Endometrium (tissue), 2 donors: ENCODE results near the gene PARP4.
A peak's percentile ranks its signal among the peaks of the same experiment; 100 is the strongest.
"Not testable (repeated sequence)": the region's sequence is repeated elsewhere in the genome, so short reads cannot be mapped to it uniquely, and the experiment has no call there.

Experiments
- FAIRE-seq: peaks from 2 replicates; lab custom pipeline; 2012; peaks lifted over from hg19 to GRCh38; lab: Jason Lieb, UNC
- donor health status: control.
- donor health status: control.

The PARP4 gene

DNA sequence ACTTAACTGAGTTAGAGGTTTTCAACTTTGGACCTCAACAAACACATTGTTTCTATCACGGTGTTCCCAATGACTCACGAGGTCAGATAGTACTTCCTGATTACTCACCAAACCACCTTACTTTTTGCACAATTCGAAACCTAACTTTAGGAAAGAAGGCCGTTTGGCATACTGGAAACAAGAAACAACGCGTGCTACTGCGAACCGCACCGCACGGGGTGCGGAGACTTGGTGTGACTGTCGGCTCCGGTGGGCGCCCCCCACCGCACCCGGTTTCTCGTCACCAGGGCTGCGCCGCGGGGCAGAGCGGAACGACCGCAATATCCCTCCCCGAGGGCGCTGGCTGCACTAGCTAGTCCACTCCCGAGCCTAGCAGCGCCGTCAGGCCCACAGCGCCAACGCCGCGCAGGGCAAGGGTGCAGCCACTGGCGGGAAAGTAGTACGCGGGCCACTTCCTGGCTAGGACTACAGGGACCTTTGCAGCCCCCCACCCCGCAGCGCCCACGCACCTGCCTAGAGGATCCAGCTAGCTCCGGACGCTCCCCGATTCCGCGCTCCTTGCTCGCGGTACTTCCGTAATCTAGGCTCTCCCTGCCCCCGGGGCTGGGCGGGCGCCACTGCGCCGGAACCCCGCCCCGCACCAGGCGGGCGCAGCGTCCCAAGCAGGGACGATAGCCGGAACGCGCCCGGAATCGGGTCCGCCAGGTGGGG is at the start of gene PARP4:
PARP4 (minus strand) TSS at position 582 of the 711 bp plus-strand sequence. CDS start 9,002 bp downstream, outside the sequence.
- FAIRE-seq = no peak

DNA sequence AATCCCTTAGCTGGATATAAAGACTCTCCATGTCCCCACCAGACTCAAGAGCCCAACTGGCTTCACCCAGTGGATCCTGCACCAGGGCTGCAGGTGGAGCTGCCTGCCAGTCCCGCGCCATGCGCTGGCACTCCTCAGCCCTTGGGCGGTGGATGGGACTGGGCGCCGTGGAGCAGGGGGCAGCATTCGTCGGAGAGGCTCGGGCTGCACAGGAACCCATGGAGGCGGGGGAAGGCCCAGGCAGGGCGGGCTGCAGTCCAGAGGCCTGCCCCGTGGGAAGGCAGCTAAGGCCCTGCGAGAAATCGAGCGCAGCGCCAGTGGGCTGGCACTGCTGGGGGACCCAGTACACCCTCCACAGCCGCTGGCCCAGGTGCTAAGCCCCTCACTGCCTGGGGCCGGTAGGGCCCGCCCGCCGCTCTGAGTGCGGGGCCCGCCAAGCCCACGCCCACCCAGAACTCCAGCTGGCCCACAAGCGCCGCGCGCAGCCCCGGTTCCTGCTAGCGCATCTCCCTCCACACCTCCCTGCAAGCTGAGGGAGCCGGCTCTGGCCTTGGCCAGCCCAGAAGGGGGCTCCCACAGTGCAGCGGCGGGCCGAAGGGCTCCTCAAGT is 48.1 kb upstream of the PARP4 start:
- FAIRE-seq = not testable (repeated sequence)

DNA sequence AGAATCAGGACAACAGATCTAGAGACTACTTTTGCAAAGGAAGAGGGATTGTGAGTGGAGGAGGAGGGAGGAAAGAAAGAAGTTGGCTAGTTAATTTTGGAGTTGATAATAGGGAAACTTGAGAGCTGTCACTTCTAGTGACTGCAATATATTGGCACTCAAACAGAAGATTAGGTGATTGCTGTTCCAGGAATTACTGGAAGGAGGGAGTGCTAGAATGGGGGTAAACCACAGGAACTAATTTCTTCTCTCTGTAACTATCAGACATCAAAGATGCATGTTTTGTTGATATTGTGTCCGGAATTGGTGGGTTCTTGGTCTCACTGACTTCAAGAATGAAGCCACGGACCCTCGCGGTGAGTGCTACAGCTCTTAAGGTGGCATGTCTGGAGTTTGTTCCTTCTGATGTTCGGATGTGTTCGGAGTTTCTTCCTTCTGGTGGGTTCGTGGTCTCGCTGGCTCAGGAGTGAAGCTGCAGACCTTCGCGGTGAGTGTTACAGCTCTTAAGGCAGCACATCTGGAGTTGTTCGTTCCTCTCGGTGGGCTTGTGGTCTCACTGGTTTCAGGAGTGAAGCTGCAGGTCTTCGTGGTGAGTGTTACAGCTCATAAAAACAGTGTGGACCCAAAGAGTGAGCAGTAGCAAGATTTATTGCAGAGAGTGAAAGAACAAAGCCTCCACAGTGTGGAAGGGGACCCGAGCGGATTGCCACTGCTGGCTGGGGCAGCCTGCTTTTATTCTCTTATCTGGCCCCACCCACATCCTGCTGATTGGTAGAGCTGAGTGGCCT is 47.0 kb upstream of the PARP4 start:
- FAIRE-seq = not testable (repeated sequence)

DNA sequence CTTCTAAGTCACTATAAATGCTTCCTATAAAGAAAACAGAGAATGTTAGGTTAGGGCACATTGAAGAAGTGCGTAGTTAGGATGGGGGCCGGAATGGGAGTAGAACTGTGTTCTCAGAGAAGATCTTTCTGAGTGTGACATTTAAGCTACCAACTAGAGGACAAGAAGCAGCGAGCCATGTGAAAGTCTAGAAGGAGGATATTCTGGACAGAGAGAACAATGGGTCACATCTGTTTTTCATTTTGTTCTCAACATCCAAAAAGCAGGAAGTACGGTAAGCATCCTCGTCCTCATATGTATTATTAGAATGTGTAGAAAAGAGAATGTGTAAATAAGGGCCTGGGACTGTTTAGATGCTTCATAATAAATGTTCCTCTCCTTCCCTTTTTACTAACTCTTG is 44.5 kb upstream of the PARP4 start:
- FAIRE-seq = peak; percentile 71

DNA sequence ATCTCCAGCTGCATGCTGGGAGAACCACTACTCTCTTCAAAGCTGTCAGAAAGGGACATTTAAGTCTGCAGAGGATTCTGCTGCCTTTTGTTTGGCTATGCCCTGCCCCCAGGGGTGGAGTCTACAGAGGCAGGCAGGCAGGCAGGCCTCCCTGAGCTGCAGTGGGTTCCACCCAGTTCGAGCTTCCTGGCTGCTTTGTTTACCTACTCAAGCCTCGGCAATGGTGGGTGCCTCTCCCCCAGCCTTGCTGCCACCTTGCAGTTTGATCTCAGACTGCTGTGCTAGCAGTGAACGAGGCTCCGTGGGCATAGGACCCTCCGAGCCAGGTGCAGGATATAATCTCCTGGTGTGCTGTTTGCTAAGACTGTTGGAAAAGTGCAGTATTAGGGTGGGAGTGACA is 41.3 kb upstream of the PARP4 start:
- FAIRE-seq = not testable (repeated sequence)

DNA sequence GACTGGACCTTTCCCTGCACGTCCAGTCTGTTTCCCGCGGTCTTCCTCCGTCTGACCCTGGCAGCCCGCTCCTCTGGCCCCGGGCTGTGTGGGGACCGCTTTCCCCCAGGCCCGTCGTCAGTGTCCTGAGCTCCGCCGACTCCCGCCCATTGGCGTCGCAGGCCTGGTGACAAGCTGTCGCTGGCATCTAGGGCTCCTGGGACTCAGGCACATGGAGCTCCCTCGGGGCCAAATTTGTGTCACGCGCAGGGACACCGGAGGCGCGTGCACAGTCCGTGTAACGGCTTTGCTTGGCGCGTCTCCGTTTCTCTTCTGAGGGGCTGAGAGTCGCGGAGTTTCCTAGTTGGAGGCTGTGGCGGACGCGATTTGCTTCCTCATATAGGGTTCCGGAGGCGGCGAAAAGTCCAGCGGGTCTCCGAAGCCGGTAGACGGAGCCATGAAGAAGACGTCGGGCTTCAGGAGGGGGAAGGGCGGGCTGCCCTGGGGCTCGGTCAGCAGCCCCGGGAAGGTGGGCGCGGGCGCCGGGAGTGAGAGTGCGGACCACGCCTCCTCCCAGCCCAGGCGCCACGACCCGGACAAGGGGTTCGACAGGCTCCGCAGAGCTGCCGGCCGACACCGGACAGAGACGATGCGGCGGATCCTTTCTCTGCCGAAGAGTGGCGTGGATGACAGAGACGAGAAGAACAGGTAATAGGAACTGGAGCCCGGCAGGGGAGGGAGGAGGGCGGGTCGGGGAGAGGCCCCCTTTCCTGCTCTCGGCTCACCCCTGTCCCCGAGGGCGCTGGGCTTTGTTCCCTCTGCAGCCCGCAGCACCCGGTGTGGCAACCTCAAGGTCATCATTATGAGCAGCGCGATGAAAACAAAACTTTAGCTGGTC is 29.1 kb upstream of the PARP4 start:
- not testable (repeated sequence) for FAIRE-seq

DNA sequence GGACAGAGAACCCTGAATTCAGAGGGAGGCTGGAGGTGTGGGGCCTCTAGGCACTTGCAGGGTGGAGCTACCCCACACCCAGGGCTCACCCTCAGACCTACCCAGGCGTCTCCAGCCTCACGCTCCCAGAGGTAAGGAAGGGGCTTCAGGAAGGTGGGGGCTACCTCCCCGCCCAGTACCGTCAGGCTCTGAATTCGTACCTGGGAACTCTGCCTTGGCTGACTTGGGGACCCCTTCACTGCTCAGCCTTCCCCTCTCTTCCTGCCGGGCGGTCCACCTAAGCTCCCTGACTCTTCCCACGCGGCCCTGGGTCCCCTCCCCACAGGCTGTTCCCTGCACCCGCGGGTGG is 28.5 kb upstream of the PARP4 start:
- no peak for FAIRE-seq

DNA sequence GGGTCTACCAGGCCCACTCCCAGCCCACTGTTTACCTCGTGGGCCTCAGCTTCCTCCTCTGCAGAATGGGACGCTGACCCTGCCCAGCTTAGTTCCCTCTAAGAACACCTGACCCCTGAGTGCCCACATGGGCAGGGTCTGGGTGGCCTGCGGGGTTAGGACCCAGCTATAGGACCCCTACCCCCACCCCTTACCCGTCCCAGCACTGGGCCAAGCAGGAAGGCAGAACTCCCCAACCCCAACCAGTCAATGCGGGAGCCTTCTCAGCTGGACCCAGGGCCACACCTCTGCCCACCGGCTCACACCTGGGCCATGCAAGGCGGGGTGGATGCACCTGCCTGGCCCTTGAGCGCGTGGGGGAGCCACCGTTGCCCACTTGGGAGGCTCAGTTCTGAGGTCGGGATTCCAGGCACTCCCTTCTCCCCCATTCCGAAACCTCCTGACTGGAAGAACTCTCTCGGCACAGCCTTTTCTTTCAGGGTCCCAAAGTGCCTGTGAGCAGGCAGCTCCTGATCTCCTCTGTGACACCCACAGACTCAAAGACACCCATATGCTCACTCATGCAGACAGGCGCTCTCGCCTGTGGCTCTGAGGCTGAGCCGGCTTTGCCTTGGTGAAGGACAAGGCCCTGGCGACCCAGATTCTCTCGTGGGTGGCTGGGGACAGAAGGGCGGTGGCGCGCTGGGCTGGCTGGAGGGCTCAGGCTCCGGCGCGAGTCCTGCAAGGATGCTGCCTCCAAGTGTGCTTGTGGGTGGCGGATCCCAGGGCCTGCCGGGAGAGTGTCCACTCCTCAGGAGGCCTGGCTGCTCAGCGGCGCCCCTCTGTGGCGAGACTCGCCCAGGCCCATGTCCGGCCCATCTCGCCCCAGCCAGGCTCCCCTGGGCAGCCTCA is 27.9 kb upstream of the PARP4 start:
- FAIRE-seq = no peak

DNA sequence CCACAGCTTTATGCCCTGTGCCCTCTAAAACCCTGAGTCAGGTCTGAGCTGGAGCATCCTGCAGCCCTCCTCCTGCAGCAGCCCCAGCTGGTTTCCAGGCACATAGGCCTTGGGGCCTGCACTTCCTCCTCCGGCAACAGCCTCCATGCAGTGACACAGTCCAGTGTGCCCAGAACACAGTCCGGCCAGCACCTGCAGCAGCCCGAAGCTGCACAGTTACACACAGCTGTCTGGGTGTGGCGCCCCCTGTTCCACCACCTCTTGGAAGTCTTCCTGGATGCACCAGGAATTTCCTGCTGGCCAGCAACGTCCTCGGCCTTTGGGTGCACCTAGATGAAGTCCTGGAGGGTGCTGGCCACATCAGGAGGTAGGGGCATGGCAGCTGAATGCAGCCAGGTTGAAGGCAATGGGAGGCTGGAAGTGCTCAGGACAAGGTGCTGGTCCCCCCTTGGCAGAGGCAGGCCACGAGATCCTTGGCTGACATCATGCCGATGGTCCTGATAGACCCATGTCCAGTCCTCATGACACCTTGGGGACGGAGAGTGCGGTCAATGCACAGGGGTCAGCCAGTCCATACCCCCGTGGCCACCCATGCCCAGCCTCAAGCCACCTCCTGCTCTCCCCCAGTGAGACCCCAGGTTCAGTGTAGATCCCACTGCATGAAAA is 27.1 kb upstream of the PARP4 start:
- no peak for FAIRE-seq

DNA sequence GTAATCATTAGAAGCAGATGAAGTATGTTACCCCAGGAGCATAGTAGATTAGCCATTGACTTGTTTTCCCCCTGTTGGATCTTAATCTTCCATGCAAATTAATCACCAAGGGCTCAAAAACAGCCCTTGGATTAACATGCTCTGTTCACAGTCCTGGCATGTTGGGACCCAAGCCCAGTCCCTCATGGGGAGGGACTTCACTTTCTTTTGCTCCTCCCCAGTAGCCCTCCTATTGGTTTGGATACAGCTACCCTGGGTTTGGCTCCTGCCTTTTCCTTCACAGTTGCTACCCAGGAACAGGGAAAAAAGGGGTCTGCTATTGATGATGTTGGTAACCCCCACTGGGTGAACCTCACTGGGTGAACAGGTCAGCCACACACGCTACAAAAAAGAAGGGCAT is 16.9 kb upstream of the PARP4 start:
- FAIRE-seq = no peak

DNA sequence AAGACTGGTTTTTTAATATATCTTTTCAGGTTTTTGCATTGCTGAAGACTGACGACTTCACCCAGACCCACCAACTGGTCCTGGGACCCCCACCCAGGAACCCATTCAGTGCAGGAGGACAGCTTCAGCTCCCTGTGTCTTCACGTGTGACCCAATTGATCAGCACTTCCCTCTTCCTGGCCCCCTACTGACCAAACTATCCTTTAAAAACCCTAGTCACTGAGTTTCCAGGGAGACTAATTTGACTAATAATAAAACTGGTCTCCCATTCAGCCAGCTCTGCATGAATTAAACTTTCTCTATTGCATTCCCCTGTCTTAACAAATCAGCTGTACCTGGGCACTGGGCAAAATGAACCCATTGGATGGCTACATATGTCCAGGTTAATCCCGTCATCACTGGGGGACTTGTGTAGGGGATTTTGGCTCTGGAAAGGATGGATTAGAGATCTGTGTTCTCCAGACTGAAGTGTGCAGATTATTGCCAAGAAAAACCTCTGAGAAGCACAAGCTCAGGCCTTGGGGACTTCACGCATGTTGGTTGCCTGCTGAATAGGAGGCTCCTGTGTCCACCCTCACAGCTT is 16.3 kb upstream of the PARP4 start:
- no peak for FAIRE-seq

DNA sequence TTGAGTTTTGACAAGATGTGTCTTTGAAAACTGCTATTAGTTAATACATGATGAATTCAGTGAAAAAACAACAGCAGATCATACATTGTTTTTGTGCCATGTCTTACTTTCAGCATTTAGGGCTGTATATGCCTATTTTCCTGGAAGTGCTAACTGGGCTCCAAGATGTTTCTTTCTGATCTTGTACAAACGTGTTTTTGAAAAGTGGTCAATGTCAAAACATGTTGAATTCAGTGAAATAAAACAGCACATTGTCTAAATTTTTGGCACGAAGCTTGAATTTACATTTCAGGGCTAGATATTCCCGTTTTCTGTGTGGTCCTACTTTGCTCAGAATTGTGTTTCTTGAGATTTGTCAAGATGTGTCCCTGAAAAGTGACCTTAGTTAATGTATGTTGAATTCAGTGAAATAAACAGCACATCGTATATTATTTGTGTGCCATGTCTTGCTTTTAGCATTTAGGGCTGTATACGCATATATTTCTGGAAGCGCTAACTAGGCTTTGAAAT is 14.7 kb upstream of the PARP4 start:
- FAIRE-seq = no peak

DNA sequence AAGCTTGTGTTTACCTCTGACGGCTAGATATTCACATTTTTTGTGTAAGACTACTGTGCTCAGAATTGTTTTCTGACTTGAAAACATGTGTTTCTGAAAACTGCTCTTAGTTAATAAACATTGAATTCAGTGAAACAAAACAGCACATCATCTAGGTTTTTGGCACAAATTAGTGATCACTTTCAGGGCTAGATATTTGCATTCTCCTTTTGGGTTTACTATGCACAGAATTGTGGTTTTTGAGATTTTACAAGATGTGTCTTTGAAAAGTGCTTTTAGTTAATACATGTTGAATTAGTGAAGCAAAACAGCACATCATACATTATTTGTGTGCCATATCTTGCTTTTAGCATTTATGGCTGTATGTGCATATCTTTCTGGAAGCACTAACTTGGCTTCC is 8.2 kb upstream of the PARP4 start:
- FAIRE-seq = peak; percentile 89

DNA sequence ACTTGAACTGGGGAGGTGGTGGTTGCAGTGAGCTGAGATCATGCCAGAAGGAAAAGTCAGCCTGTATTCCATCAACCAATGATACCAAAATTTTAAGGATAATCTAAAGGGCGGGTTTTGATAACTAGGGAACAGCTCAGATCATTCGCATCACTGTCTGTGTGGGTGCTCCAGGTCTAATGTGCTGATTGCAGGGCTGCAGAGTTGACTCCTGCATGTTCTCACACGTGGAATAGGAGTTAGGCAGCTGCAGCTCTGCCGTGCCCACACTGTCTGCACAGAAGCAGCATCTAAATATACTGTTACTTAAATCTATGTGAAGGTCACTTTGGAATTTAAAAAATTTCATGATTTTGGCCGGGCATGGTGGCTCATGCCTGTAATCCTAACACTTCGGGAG is 4.3 kb upstream of the PARP4 start:
- no peak for FAIRE-seq

DNA sequence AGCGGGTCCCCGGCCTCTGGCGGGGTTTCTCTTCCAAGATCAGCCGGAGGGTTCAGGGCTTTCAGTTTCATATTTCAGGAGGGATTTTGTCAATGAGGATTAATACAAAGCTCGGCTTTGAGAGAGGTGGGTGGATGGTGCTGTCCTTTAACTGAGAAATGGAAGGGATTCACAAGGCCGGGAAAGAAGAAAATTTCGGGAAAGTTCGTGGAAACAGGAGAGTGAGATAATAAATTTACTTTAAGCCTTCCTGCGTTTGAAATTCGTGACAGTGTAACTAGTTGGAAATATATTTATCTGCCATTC is 283 bp upstream of the PARP4 start:
- FAIRE-seq = no peak

DNA sequence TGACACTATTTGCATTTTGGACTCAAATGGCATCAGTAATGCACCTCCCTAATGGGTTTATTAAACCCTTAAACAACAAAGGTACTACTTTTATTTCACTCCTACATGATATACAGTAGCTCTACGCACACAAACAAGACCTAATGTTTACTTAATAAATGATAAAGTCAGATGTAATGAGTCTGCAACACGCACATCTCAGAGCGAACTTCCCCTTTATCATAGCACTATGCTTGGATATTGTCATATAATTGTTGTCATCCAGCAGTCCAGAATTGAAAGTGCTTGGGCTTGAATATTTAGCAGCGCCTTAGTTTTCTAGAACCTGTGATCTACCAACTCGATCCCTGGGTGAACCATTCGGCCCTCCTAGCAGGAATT is 772 bp downstream of the PARP4 start:
- FAIRE-seq = no peak

DNA sequence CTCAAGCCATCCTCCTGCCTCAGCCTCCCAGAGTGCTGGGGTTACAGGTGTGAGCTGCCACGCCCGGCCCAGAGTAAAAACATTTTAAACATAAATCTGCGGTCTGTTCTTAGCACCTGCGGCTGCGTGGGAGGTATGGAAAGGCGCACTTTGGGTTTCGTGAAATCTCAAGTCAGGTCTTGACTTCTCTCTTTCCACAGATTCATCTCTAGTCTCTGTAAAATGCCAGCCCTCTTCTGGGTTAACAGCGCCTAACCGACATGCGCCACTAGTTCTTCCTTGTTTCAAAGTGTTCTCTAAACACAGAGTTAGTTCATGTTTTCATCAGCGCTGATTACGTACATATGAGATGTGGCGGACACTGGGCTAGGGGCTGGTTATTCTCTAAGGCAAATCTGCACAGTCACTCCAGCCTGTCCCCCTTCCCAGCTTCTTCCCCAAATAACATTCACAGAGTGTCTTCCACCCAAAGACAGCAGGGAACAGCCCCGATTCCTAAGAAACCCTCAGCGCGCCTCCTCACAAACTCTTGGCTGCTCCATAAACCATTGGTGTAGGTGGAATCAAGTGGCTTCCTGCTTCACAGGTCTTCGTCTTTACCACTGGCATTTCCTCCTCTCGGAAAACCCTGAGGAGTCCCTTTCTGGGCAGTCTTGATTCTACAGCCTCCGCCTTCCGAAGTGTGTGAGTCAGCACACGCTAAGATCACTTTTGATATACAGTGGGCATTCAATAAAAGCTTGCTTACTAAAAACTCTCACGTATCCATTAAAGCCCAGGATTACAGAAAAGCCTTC is 1.4 kb downstream of the PARP4 start:
- FAIRE-seq = no peak

DNA sequence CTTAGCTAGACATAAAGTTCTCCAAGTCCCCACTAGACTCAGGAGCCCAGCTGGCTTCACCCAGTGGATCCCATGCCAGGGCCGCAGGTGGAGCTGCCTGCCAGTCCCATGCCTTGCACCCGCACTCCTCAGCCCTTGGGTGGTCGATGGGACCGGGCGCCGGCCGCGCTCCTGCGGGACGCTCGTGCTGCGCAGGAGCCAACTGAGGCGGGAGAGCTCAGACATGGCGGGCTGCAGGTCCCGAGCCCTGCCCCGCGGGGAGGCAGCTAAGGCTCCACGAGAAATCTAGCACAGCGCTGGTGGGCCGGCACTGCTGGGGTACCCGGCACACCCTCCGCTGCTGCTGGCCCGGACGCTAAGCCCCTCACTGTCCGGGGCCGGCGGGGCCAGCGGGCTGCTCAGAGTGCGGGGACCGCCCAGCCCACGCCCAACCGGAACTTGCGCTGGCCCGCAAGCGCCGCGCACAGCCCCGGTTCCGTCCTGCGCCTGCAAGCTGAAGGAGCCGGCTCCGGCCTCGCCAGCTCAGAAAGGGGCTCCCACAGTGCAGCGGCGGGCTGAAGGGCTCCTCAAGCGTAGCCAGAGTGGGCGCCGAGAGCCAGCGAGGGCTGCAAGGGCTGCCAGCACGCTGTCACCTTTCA is 5.8 kb downstream of the PARP4 start:
- FAIRE-seq = no peak

DNA sequence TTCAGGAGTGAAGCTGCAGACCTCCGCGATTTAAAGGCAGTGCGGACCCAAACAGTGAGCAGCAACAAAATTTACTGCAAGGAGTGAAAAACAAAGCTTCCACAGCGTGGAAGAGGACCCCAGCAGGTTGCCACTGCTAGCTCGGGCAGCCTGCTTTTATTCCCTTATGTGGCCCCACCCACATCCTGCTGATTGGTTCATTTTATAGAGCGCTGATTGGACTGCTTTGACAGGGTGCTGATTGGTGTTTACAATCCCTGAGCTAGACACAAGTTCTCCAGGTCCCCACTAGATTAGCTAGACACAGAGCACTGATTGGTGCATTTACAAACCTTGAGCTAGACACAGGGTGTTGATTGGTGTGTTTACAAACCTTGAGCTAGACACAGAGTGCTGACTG is 6.3 kb downstream of the PARP4 start:
- not testable (repeated sequence) for FAIRE-seq
